Ishikawa (cell line): ENCODE results near the gene MX1.

ENCODE experiments used
- EP300 ChIP-seq: IDR thresholded peaks from 2 replicates; pipeline ENCODE4 v1.6.1; 2012; ENCODE audit warnings: borderline replicate concordance
- MAX ChIP-seq: IDR thresholded peaks from 2 replicates; pipeline ENCODE4 v1.6.1; 2012

GRCh38 chr21:41451753-41452676 is 26.0 kb downstream of the MX1 start:
- TF ChIP-seq EP300 = no peak
- no peak for TF ChIP-seq MAX
